Right lobe of liver (tissue), 6 donors: Measurements from ENCODE around the gene PEF1. TPM values are rescaled to one million over a fixed set of nuclear protein-coding genes. Genes with fewer than 3 reads are reported as not detected.

ENCODE experiments used
- ATAC-seq, 4 donors: fragments of 200-7000 bp; cut with Tn5 transposase; one replicate each; pipeline ENCODE4 v1.9.1; 2020; ENCODE audit warnings: mild to moderate bottlenecking in 4 of 4, moderate library complexity in 4 of 4
- DNase-seq, 3 donors: peaks; one replicate each; pipeline ENCODE4 v3.0.0-alpha.2; 2020
- H3K27ac ChIP-seq, 3 donors: fragments of 200-600 bp; one replicate each; pipeline ENCODE4 v1.8.0; 2022
- H3K27me3 ChIP-seq, 2 donors: fragments of 200-600 bp; one replicate each; pipeline ENCODE4 v1.8.0; 2022
- H3K36me3 ChIP-seq, 4 donors: fragments of 200-600 bp; sonication (generic) in 1 of 4; one replicate each; pipeline versions ENCODE4 v1.5.1 to v1.8.0; 2017 to 2022; ENCODE audit warnings: control low read depth in 1 of 4
- H3K4me1 ChIP-seq, 4 donors: fragments of 200-600 bp; sonication (generic) in 1 of 4; one replicate each; pipeline versions ENCODE4 v1.5.1 to v1.8.0; 2017 to 2022; ENCODE audit warnings: control low read depth in 1 of 4
- H3K4me3 ChIP-seq, 3 donors: fragments of 200-600 bp; one replicate each; pipeline ENCODE4 v1.8.0; 2022
- H3K9me3 ChIP-seq, 4 donors: fragments of 200-600 bp; sonication (generic) in 1 of 4; one replicate each; pipeline versions ENCODE4 v1.5.1 to v1.8.0; 2017 to 2022; ENCODE audit warnings: control low read depth in 1 of 4
- POLR2A ChIP-seq: fragments of 450-650 bp; IDR thresholded peaks from one replicate; pipeline ENCODE4 v1.6.1; 2017; ENCODE audit warnings: antibody characterized with exemption, mild to moderate bottlenecking
- WGBS: methylation state at CpG from one replicate; pipeline ENCODE4 v1.1.6; 2018; ENCODE audit warnings: low coverage, low lambda C conversion rate; ENCODE audit not compliant: insufficient coverage; ENCODE audit errors: missing lambda C conversion rate; 5-methylcytosine and 5-hydroxymethylcytosine counted together
- intact Hi-C, 2 donors: fragments of 100-400 bp; cut with DNase I; formaldehyde crosslinking; loops; one replicate each; pipeline versions ENCODE4 v1.11.2 to v1.14.1; 2022
- total RNA-seq, 6 experiments: library from RNA; depleted of rRNA in 2 of 6; stranded (reverse); fragments of >200 nt in 2 of 6; fragmentation: NEBNext Ultra II Directional in 3 of 6; extraction: Animal tissue kit (Norgen Biotek cat#: 25700) in 3 of 6; gene quantifications; one replicate each; pipeline versions ENCODE4 v1.1.0 to v1.2.4, GENCODE V29; 2016 to 2023
- TF ChIP-seq, protein P1 (sequence below), 4 donors: fragments of 200-600 bp in 3 of 4; fragments of 450-650 bp in 1 of 4; IDR thresholded peaks; one replicate each; pipeline versions ENCODE4 v1.5.1 to v1.8.0; 2016 to 2022; ENCODE audit warnings: antibody characterized with exemption in 4 of 4, mild to moderate bottlenecking in 2 of 4
- donor health status: DM: no; HTN: yes; CAD: no.
- donor health status: DM: no; HTN: no; CAD: no.
- donor health status: DM: no; HTN: no; CAD: no.
- donor health status: DM: no; HTN: yes; CAD: no.
- donor health status: DM: no; HTN: yes; CAD: no.

The PEF1 gene
- total RNA-seq, 6 experiments from 2014 or later: 23.9 to 47.5 (median 32.5) TPM

GRCh38 chr1:31625561-31626222 lies 19.0 kb downstream of the PEF1 start:
- Histone ChIP-seq H3K4me1 (no peaks in the 10 kb centered on the region), H3K4me3 (no peak overlapping the region), H3K27me3 (no peaks in the 10 kb centered on the region), H3K27ac (no peak overlapping the region), H3K36me3 (peaks cover 0 to 31% (median 4%) of the 10 kb centered on the region in 4 donors), H3K9me3 (no peaks in the 10 kb centered on the region)
- no peak for ATAC-seq
- intact Hi-C loops: no loop called here
- no peak for TF ChIP-seq POLR2A
- TF ChIP-seq, protein P1, sequence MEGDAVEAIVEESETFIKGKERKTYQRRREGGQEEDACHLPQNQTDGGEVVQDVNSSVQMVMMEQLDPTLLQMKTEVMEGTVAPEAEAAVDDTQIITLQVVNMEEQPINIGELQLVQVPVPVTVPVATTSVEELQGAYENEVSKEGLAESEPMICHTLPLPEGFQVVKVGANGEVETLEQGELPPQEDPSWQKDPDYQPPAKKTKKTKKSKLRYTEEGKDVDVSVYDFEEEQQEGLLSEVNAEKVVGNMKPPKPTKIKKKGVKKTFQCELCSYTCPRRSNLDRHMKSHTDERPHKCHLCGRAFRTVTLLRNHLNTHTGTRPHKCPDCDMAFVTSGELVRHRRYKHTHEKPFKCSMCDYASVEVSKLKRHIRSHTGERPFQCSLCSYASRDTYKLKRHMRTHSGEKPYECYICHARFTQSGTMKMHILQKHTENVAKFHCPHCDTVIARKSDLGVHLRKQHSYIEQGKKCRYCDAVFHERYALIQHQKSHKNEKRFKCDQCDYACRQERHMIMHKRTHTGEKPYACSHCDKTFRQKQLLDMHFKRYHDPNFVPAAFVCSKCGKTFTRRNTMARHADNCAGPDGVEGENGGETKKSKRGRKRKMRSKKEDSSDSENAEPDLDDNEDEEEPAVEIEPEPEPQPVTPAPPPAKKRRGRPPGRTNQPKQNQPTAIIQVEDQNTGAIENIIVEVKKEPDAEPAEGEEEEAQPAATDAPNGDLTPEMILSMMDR (IDR thresholded peaks at IDR 0.05): no peak
- 42% methylated on average over 1 of the region's 4 CpGs for WGBS
- DNase-seq: no peak

DNA sequence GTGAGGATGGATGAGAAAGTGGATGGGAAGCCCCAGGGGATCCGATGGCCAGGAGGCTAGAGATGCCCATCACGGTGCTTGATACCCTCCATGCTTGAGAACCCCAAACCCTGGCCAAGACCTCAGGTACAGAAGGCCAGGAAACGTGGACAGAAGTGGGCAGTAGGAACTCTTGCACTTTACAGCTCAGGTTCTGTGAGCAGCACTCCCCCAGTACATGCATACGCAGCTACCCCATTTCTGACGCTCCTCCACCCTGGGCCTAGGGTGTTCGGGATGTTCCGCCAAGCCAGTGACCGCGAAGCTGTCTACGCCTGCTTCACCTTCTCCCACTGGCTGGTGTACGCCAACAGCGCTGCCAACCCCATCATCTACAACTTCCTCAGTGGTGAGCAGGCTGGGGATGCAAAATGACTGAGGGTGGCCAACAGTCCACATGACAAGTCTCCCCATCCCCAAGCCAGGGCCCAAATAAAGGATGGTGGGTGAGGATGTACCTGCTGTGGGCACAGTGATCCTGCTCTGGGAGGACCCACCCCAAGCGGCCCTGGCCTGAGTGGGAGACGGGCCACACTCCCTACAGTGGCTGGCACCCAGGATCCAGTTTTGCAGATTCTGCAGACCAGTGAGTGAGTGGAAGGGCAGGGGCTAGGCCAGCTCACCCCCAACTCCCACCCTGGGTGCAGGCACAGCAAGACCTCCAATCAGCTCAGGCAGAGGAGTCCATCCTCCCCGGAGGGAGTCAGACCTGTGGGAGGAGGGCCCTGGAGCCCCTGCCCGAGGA lies 19.8 kb downstream of the PEF1 start:
- DNase-seq (no peak), ATAC-seq (peak in 1 of 4 donors; percentile 22)
- no peaks in the 10 kb centered on the region for H3K4me1 ChIP-seq
- no peak overlapping the region for H3K27ac ChIP-seq
- H3K36me3 ChIP-seq: peaks cover 0 to 24% (median 3%) of the 10 kb centered on the region in 4 donors
- intact Hi-C loops: no loop called here
- 86% methylated on average over 10 of the region's 16 CpGs for WGBS
- H3K4me3 ChIP-seq: no peak overlapping the region
- H3K27me3 ChIP-seq: no peaks in the 10 kb centered on the region
- no peak for TF ChIP-seq POLR2A
- no peaks in the 10 kb centered on the region for H3K9me3 ChIP-seq

GRCh38 chr1:31624309-31624708 lies 20.4 kb downstream of the PEF1 start:
- Histone ChIP-seq H3K4me3 (no peak overlapping the region), H3K27me3 (no peaks in the 10 kb centered on the region), H3K9me3 (no peaks in the 10 kb centered on the region), H3K27ac (no peak overlapping the region), H3K4me1 (no peaks in the 10 kb centered on the region), H3K36me3 (peaks cover 0 to 17% (median 2%) of the 10 kb centered on the region in 4 donors)
- 54% methylated on average over 5 of the region's 5 CpGs for WGBS
- TF ChIP-seq, protein P1 (IDR thresholded peaks at IDR 0.05): no peak
- TF ChIP-seq POLR2A: no peak
- no peak for ATAC-seq
- intact Hi-C loops: no loop called here
- DNase-seq: no peak

GRCh38 chr1:31623365-31623764 lies 21.3 kb downstream of the PEF1 start:
- 90% methylated on average over 4 of the region's 12 CpGs for WGBS

More at GRCh38 chr1:31623365-31623764, 21.3 kb downstream of the PEF1 start:
- intact Hi-C loops: no loop called here
- H3K27me3 ChIP-seq: no peaks in the 10 kb centered on the region
- no peaks in the 10 kb centered on the region for H3K4me1 ChIP-seq
- no peak overlapping the region for H3K4me3 ChIP-seq
- DNase-seq (no peak), ATAC-seq (no peak)
- H3K9me3 ChIP-seq: no peaks in the 10 kb centered on the region
- TF ChIP-seq, protein P1 (IDR thresholded peaks at IDR 0.05): no peak
- TF ChIP-seq POLR2A: no peak
- H3K36me3 ChIP-seq: peaks cover 0 to 8% (median 2%) of the 10 kb centered on the region in 4 donors
- H3K27ac ChIP-seq: no peak overlapping the region
